ENCODE measurements around the gene MBD6. TPM values are rescaled to one million over a fixed set of nuclear protein-coding genes. Genes with fewer than 3 reads are reported as not detected.

Gene MBD6
- total and polyA plus RNA-seq, 2 of the 4 experiments (the other 2 are of a cell fraction) = 0.90 to 9.3 TPM

DNA sequence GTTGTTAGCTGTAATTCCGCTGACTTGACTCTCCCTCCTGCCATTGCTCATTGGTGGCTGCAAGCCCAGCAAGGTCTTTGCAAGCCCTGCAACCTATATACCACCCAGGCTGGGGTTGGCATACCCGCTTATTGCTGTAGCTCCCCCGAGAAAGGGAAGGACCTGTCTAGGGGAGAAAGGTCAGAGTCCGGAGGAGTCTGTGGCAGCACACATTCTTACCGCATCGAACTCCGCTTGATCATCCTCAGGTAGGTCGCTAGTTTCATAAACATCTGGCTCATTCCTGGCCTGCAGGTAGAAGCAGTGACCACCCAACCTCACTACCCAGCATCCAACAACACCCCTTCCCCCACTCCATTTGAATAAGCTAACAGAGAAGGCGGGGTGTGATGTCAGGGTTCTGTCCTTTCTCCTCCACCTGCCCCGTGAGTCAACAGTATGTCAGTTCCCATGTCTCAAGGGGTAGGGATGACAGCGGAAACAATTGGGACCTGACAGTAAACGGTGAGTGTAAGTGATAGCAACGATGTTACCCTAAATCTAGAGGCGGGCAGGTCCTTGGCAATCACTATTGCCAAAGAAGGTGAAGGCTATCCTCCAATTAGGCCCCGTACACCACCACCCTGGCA, 23.3 kb downstream of the MBD6 start:
- BruUV-seq (replicated peaks) = no TSS peak
- peak overlapping the region; percentile 97 for H2AK9ac ChIP-seq (replicated peaks; ENCODE audit: low read depth, low read length, poor library complexity)
- H2AFZ ChIP-seq (replicated peaks; ENCODE audit: low read length, poor library complexity) = peak overlapping the region; percentile 93
- H3K18ac ChIP-seq (ENCODE audit: low read depth, low read length) = no peak overlapping the region
- H3K9me1 ChIP-seq (ENCODE audit: insufficient read depth, low read length) = peaks cover 21% of the 10 kb centered on the region
- no CpG with 5 or more reads among the region's 15 CpGs for WGBS, 2 experiments (ENCODE audit: extremely low coverage in 2 of 2, insufficient read length in 1 of 2)
- peak overlapping the region; percentile 42 to 81 for H4K8ac ChIP-seq (ENCODE audit: low read depth in 2 of 2, low read length in 2 of 2)
- H2BK20ac ChIP-seq (ENCODE audit: low read depth, low read length) = no peak overlapping the region
- peak overlapping the region; percentile 30 for H2BK5ac ChIP-seq (ENCODE audit: low read depth, low read length, poor library complexity, severe bottlenecking)
- H3K4ac ChIP-seq (ENCODE audit: low read depth, low read length) = peak overlapping the region; percentile 74
- H4K5ac ChIP-seq (ENCODE audit: low read depth, low read length) = peak overlapping the region; percentile 62
- H4K91ac ChIP-seq (ENCODE audit: insufficient read depth, low read depth, low read length) = peak overlapping the region; percentile 48
- 0 out of 2 replicates have a peak overlapping the region, but pooled peaks have one; percentile 61 for H3K56ac ChIP-seq (ENCODE audit: extremely low read depth, insufficient read depth, low read length)
- in situ Hi-C loops (cut with MboI; ENCODE audit: low sequenced_read_pairs) (no loop called here), intact Hi-C loops (cut with micrococcal nuclease) (no loop called here), dilution Hi-C loops (cut with HindIII; ENCODE audit: low sequenced_read_pairs, unreplicated experiment) (no loop called here)
- peak overlapping the region; percentile 100 for H3K4me2 ChIP-seq (ENCODE audit: low read depth, low read length)
- peak overlapping the region; percentile 77 for H3K27ac ChIP-seq (ENCODE audit: insufficient read depth, low read length)
- no peaks in the 10 kb centered on the region for H3K9me3 ChIP-seq (ENCODE audit: control insufficient read depth, insufficient read depth, low read length)
- peaks cover 13% of the 10 kb centered on the region for H3K4me1 ChIP-seq (ENCODE audit: control insufficient read depth, insufficient read depth, low read length)
- H3K27me3 ChIP-seq (ENCODE audit: control insufficient read depth, insufficient read depth, low read length) = peaks cover 25% of the 10 kb centered on the region
- H3K79me1 ChIP-seq (ENCODE audit: low read depth in 1 of 2, low read length in 2 of 2) = peaks cover 30 to 43% of the 10 kb centered on the region in 2 experiments
- peak overlapping the region; percentile 98 for H2AK5ac ChIP-seq (ENCODE audit: low read depth, low read length)
- H3K9ac ChIP-seq (ENCODE audit: low read depth, low read length) = peak overlapping the region; percentile 90
- H2BK120ac ChIP-seq (ENCODE audit: low read depth, low read length) = peak overlapping the region; percentile 37; the same call in 1 of the 2 replicates
- peak overlapping the region; percentile 77 for H3K4me3 ChIP-seq (ENCODE audit: insufficient read depth, low read depth, low read length)
- no peak for ATAC-seq (ENCODE audit: low read depth)
- ChIA-PET POLR2A (ENCODE audit: unreplicated experiment) (no interaction called here), CTCF (interaction anchor here (0.7 kb wide), 1 partner anchor 37 kb away, joined by 3 read pairs; no protein-coding TSS in a partner anchor)
- H3K36me3 ChIP-seq (ENCODE audit: control insufficient read depth, insufficient read depth, low read length) = peaks cover 12% of the 10 kb centered on the region
- 0 out of 3 replicates have a peak overlapping the region, but pooled peaks have one; percentile 4 for H2BK15ac ChIP-seq (ENCODE audit: low read depth, low read length)
- peak overlapping the region; percentile 79 for H3K14ac ChIP-seq (replicated peaks; ENCODE audit: low read depth, low read length)
- H3K23ac ChIP-seq (ENCODE audit: low read depth, low read length) = peak overlapping the region; percentile 58
- H4K20me1 ChIP-seq (ENCODE audit: insufficient read depth, low read length) = peaks cover 34% of the 10 kb centered on the region
- peak; percentile 12 for DNase-seq
- TF ChIP-seq RFX5 (IDR thresholded peaks at IDR 0.05; ENCODE audit: low read depth, low read length) (no peak), BHLHE40 (IDR thresholded peaks at IDR 0.05; ENCODE audit: low read depth, low read length) (no peak), FOS (IDR thresholded peaks at IDR 0.05; ENCODE audit: low read depth, low read length) (no peak), RCOR1 (IDR thresholded peaks at IDR 0.05; ENCODE audit: insufficient replicate concordance, low read length) (no peak), SMC3 (IDR thresholded peaks at IDR 0.05; ENCODE audit: low read depth, low read length) (no peak), CEBPB (IDR thresholded peaks at IDR 0.05; ENCODE audit: low read depth, low read length) (no peak), MAZ (IDR thresholded peaks at IDR 0.05; ENCODE audit: borderline replicate concordance, low read depth, low read length) (no peak), NFE2L2 (IDR thresholded peaks at IDR 0.05; ENCODE audit: low read depth, low read length) (no peak), MAFK (IDR thresholded peaks at IDR 0.05; ENCODE audit: low read depth, low read length) (no peak), CHD1 (IDR thresholded peaks at IDR 0.05; ENCODE audit: low read depth, low read length) (no peak), POLR2A (IDR thresholded peaks at IDR 0.05; ENCODE audit: low read depth, low read length) (no peak), RAD21 (IDR thresholded peaks at IDR 0.05; ENCODE audit: low read length) (no peak)
- TF ChIP-seq, protein P1, sequence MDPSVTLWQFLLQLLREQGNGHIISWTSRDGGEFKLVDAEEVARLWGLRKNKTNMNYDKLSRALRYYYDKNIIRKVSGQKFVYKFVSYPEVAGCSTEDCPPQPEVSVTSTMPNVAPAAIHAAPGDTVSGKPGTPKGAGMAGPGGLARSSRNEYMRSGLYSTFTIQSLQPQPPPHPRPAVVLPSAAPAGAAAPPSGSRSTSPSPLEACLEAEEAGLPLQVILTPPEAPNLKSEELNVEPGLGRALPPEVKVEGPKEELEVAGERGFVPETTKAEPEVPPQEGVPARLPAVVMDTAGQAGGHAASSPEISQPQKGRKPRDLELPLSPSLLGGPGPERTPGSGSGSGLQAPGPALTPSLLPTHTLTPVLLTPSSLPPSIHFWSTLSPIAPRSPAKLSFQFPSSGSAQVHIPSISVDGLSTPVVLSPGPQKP (IDR thresholded peaks at IDR 0.05; ENCODE audit: borderline replicate concordance, low read depth, low read length) = no peak
- TF ChIP-seq, protein P2, sequence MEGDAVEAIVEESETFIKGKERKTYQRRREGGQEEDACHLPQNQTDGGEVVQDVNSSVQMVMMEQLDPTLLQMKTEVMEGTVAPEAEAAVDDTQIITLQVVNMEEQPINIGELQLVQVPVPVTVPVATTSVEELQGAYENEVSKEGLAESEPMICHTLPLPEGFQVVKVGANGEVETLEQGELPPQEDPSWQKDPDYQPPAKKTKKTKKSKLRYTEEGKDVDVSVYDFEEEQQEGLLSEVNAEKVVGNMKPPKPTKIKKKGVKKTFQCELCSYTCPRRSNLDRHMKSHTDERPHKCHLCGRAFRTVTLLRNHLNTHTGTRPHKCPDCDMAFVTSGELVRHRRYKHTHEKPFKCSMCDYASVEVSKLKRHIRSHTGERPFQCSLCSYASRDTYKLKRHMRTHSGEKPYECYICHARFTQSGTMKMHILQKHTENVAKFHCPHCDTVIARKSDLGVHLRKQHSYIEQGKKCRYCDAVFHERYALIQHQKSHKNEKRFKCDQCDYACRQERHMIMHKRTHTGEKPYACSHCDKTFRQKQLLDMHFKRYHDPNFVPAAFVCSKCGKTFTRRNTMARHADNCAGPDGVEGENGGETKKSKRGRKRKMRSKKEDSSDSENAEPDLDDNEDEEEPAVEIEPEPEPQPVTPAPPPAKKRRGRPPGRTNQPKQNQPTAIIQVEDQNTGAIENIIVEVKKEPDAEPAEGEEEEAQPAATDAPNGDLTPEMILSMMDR (conservative IDR thresholded peaks at IDR 0.05; ENCODE audit: low read depth, low read length) = no peak
- TF ChIP-seq, protein P3, sequence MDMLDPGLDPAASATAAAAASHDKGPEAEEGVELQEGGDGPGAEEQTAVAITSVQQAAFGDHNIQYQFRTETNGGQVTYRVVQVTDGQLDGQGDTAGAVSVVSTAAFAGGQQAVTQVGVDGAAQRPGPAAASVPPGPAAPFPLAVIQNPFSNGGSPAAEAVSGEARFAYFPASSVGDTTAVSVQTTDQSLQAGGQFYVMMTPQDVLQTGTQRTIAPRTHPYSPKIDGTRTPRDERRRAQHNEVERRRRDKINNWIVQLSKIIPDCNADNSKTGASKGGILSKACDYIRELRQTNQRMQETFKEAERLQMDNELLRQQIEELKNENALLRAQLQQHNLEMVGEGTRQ (IDR thresholded peaks at IDR 0.05; ENCODE audit: low read depth, low read length) = no peak
